GM12878 (cell line): ENCODE results near the gene LYL1. TPM values are rescaled to one million over a fixed set of nuclear protein-coding genes. Genes with fewer than 3 reads are reported as not detected.

Source experiments
- ATAC-seq: fragments of 200-7000 bp; cut with Tn5 transposase; 3 replicates; pipeline ENCODE4 v1.9.1; 2020; ENCODE audit warnings: mild to moderate bottlenecking, moderate library complexity
- BruUV-seq: library from RNA; stranded (reverse); fragments of 400-500 nt; replicated peaks from 2 replicates; lab custom pipeline; 2021; lab: Mats Ljungman, UMichigan
- CTCF ChIA-PET: fragments of 300-600 bp; sonication (Branson Sonifier 250); formaldehyde crosslinking; extraction: SDS; loops from one replicate; lab custom pipeline; 2021; ENCODE audit warnings: inconsistent platforms; lab: Yijun Ruan, JAX
- POLR2A ChIA-PET: fragments of 350-600 bp; formaldehyde crosslinking; extraction: SDS; loops from one replicate; lab custom pipeline; 2021; ENCODE audit warnings: inconsistent platforms; lab: Charles Lee
- RAD21 ChIA-PET: fragments of 300-600 bp; sonication (Branson Sonifier 250); formaldehyde crosslinking; loops from one replicate; lab custom pipeline; 2023; ENCODE audit warnings: antibody characterized with exemption; ENCODE audit not compliant: unreplicated experiment; lab: Charles Lee
- SMC1A ChIA-PET: fragments of 300-600 bp; sonication (Branson Sonifier 250); formaldehyde crosslinking; loops from one replicate; lab custom pipeline; 2023; ENCODE audit not compliant: unreplicated experiment, uncharacterized antibody; lab: Charles Lee
- DNase-seq: peaks from one replicate; pipeline ENCODE4 v3.0.0-alpha.2; 2011; ENCODE audit warnings: low read depth, low spot score
- FAIRE-seq: peaks from 3 replicates; lab custom pipeline; 2011; peaks lifted over from hg19 to GRCh38; lab: Jason Lieb, UNC
- H2AFZ ChIP-seq: 2 replicates; pipeline ENCODE4 v1.6.0; 2011; ENCODE audit warnings: low read depth, low read length, control low read depth; ENCODE audit not compliant: control insufficient read depth
- H3K27ac ChIP-seq: 2 replicates; pipeline ENCODE4 v1.5.1; 2011; ENCODE audit warnings: control low read depth; ENCODE audit not compliant: control insufficient read depth, insufficient read depth
- H3K27me3 ChIP-seq, 2 experiments: replicated peaks in 1 of 2; 2 replicates each; pipeline versions ENCODE4 v1.6.0 to v1.6.1; 2011; ENCODE audit warnings: low read length in 1 of 2; ENCODE audit not compliant: control insufficient read depth in 2 of 2, insufficient read depth in 2 of 2
- H3K36me3 ChIP-seq, 2 experiments: 2 replicates each; pipeline ENCODE4 v1.5.1; 2011; ENCODE audit warnings: low read length in 1 of 2; ENCODE audit not compliant: control insufficient read depth in 2 of 2, insufficient read depth in 2 of 2
- H3K4me1 ChIP-seq: 2 replicates; pipeline ENCODE4 v1.6.1; 2011; ENCODE audit warnings: mild to moderate bottlenecking, low read length, moderate library complexity, mixed read lengths; ENCODE audit not compliant: control insufficient read depth, insufficient read depth
- H3K4me2 ChIP-seq: 2 replicates; pipeline ENCODE4 v1.6.0; 2011; ENCODE audit warnings: control low read depth; ENCODE audit not compliant: control insufficient read depth, insufficient read depth
- H3K4me3 ChIP-seq: fragments of 200-600 bp; sonication (generic); 2 replicates; pipeline ENCODE4 v1.5.1; 2016
- H3K79me2 ChIP-seq: 2 replicates; pipeline ENCODE4 v1.6.0; 2011; ENCODE audit warnings: low read length; ENCODE audit not compliant: control insufficient read depth, insufficient read depth
- H3K9ac ChIP-seq: 2 replicates; pipeline ENCODE4 v1.8.0; 2011; ENCODE audit warnings: low read length, control low read depth, mixed read lengths; ENCODE audit not compliant: control insufficient read depth, insufficient read depth
- H3K9me3 ChIP-seq: replicated peaks from 3 replicates; pipeline ENCODE4 v1.5.1; 2011; ENCODE audit warnings: mild to moderate bottlenecking, low read length; ENCODE audit not compliant: control insufficient read depth, insufficient read depth
- H4K20me1 ChIP-seq: 2 replicates; pipeline ENCODE4 v1.6.0; 2011; ENCODE audit not compliant: control insufficient read depth, insufficient read depth
- JUNB ChIP-seq: IDR thresholded peaks from 2 replicates; pipeline ENCODE4 v1.6.1; 2016; ENCODE audit warnings: antibody characterized with exemption, mild to moderate bottlenecking
- SIX5 ChIP-seq: IDR thresholded peaks from 2 replicates; pipeline ENCODE4 v1.6.1; 2011; ENCODE audit warnings: mild to moderate bottlenecking, low read depth, low read length, moderate library complexity; ENCODE audit not compliant: severe bottlenecking
- SMAD5 ChIP-seq: IDR thresholded peaks from 2 replicates; pipeline ENCODE4 v1.6.1; 2016; ENCODE audit warnings: antibody characterized with exemption, low read depth
- SUPT20H ChIP-seq: IDR thresholded peaks from 2 replicates; pipeline ENCODE4 v1.6.1; 2011; ENCODE audit warnings: low read depth, mild to moderate bottlenecking, low read length, moderate library complexity, borderline replicate concordance; ENCODE audit not compliant: control insufficient read depth
- ZNF207 ChIP-seq: fragments of 450-650 bp; IDR thresholded peaks from 2 replicates; pipeline ENCODE4 v1.6.1; 2014; ENCODE audit warnings: antibody characterized with exemption, mild to moderate bottlenecking, borderline replicate concordance
- ZNF217 ChIP-seq: fragments of 450-650 bp; IDR thresholded peaks from 2 replicates; pipeline ENCODE4 v1.6.1; 2017; ENCODE audit warnings: antibody characterized with exemption, mild to moderate bottlenecking
- WGBS: methylation state at CpG from one replicate; pipeline ENCODE4 v1.1.6; 2016; ENCODE audit warnings: low lambda C conversion rate; ENCODE audit not compliant: insufficient replicate concordance, insufficient coverage; ENCODE audit errors: missing lambda C conversion rate; 5-methylcytosine and 5-hydroxymethylcytosine counted together
- in situ Hi-C: fragments of 300-500 bp; cut with MboI; formaldehyde crosslinking; loops from 9 replicates; pipeline ENCODE4 v1.14.3; 2018; ENCODE audit warnings: mixed read lengths
- intact Hi-C: fragments of 100-400 bp; cut with micrococcal nuclease; formaldehyde crosslinking; loops from one replicate; pipeline ENCODE4 v1.14.2; 2022; ENCODE audit not compliant: unreplicated experiment
- polyA plus RNA-seq, 11 experiments: library from polyadenylated mRNA; depleted of rRNA in 4 of 11; unstranded in 6 of 11; stranded (reverse) in 5 of 11; fragments of >200 nt; fragmentation: Nextera tagmentation in 4 of 11; fragmentation: Illumina TruSeq in 1 of 11; extraction: Ambion mirVana in 4 of 11; extraction: Trizol in 1 of 11; gene quantifications; 1 replicate in 1 of 11; 2 replicates in 10 of 11; pipeline versions ENCODE4 v1.2.1 to v1.2.3, GENCODE V29; 2011 to 2016; ENCODE audit warnings: inconsistent platforms in 2 of 11, missing spikeins in 2 of 11, low read depth in 1 of 11
- total RNA-seq, 4 experiments: library from RNA; depleted of rRNA in 3 of 4; stranded (reverse); fragments of >200 nt in 3 of 4; fragmentation: Illumina TruSeq in 1 of 4; extraction: Trizol in 1 of 4; gene quantifications; 2 replicates each; pipeline versions ENCODE4 v1.2.1 to v1.2.3, GENCODE V29; 2013 to 2021
- TF ChIP-seq, protein P1 (sequence below): IDR thresholded peaks from 2 replicates; pipeline ENCODE4 v1.6.1; 2011; ENCODE audit warnings: mild to moderate bottlenecking, low read depth, low read length, moderate library complexity; ENCODE audit not compliant: insufficient replicate concordance

The LYL1 gene
- total and polyA plus RNA-seq, 10 of the 15 experiments (the other 5 are each of a cell fraction or from before 2014, with no cell fraction given): 0.10 to 34.8 (median 4.4) TPM

DNA sequence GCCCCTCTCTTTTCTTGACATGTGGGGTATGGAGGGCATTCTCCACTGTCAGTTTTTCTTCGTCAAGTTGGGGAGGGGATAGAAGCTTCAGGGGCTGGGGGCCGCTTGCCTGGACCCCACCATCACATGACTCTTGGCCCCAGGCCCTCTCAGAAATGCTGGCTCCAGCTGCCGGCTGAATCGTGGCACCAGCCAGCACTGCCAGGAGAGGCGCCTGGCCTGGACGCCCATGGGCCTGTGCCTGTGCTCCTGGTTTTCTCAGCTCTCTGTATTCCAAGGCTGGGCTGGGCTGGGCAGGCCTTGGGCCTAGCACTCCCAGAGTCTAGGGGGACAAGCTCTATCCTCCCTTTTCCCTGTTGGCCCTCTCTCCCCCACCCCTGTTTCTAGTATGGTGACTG, 38.6 kb downstream of the LYL1 start (continued):
- TF ChIP-seq, protein P1, sequence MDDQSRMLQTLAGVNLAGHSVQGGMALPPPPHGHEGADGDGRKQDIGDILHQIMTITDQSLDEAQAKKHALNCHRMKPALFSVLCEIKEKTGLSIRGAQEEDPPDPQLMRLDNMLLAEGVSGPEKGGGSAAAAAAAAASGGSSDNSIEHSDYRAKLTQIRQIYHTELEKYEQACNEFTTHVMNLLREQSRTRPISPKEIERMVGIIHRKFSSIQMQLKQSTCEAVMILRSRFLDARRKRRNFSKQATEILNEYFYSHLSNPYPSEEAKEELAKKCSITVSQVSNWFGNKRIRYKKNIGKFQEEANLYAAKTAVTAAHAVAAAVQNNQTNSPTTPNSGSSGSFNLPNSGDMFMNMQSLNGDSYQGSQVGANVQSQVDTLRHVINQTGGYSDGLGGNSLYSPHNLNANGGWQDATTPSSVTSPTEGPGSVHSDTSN: no peak
- TF ChIP-seq ZNF207: no peak
- TF ChIP-seq JUNB: no peak
- no peak for TF ChIP-seq ZNF217
- TF ChIP-seq SUPT20H: no peak
- no peak for TF ChIP-seq SIX5
- TF ChIP-seq, all 136 proteins: peak for 0

DNA sequence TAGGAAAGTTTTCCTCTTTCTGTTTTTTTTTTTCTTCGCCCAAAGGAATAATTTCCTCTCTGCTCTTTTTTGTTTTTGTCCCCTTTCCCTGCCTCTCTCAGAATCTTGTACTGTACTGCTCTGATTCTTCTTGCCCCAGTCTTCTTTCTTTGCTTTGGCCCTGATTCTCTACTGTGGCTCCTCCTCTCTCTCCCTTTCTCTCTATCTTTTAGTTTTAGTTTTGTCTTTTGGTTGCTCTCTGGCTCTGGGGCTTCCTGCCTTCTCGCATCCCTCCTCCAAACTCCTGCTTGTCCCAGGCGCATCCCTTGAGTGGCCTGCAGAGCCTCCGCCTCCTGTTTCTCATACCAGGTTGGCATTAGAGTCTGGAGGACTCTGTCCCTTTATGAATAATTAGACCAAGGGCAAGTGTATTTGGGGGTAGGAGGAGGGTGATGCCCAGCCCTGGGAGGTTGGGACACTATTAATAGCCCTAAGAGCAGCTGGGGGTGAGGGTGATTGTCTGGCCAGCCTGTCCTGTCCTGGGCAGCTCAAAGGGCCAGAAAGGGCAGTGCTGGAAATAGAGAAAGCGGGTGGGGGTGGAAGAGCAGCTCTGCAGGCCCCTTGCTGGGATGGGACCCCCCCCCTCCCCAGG, 39.1 kb downstream of the LYL1 start:
- Histone ChIP-seq H3K4me3 (no peak overlapping the region), H3K9me3 (no peaks in the 10 kb centered on the region), H3K4me1 (no peaks in the 10 kb centered on the region), H3K27ac (no peak overlapping the region), H3K9ac (no peak overlapping the region), H4K20me1 (no peaks in the 10 kb centered on the region), H3K4me2 (no peak overlapping the region), H3K36me3 (no peaks in the 10 kb centered on the region), H2AFZ (no peak overlapping the region), H3K27me3 (peaks cover 8 to 11% of the 10 kb centered on the region in 2 experiments), H3K79me2 (no peaks in the 10 kb centered on the region)
- no peak for TF ChIP-seq SMAD5
- no TSS peak for BruUV-seq
- FAIRE-seq (no peak), DNase-seq (no peak), ATAC-seq (no peak)
- ChIA-PET RAD21 (no interaction called here), CTCF (interaction anchor here (4.3 to 10.9 kb wide), 2 partner anchors 84 to 97 kb away, joined by 58 to 247 read pairs; no protein-coding TSS in a partner anchor), SMC1A (interaction anchor here (1.0 kb wide), 1 partner anchor 87 kb away, joined by 3 read pairs; no protein-coding TSS in a partner anchor), POLR2A (no interaction called here)
- in situ Hi-C loops (no loop called here), intact Hi-C loops (no loop called here)
- WGBS: 11% methylated on average over 5 of the region's 5 CpGs
